Amniotic epithelial cell (primary cell): ENCODE results near the gene CACNG8.
A peak's percentile ranks its signal among the peaks of the same experiment; 100 is the strongest.

Experiments used
- DNase-seq: peaks from one replicate; pipeline ENCODE4 v3.0.0-alpha.2; 2010; ENCODE audit warnings: low read depth

The CACNG8 gene

GRCh38 chr19:53961523-53962356 is 997 bp upstream of the CACNG8 start:
- peak; percentile 50 for DNase-seq

DNA sequence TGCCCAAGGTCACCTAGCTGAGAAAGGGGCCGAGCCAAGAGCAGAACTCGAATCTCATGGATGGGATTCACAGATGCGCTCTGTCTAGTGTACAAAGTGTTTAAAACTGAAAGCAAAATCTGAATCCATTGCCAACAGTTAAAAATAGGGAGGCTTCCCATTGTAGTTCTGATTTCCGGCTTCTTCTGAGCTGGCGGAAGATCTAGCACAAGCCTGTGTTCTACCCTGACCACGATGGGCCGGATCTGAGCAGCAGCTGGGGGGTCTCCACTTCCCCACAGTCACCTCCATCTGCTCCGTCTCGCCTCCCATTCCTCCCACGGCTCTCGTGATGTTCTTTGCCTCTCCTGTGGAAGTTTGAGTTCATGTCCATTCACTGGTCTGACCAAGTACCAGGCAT is 2.4 kb downstream of the CACNG8 start:
- DNase-seq: no peak

DNA sequence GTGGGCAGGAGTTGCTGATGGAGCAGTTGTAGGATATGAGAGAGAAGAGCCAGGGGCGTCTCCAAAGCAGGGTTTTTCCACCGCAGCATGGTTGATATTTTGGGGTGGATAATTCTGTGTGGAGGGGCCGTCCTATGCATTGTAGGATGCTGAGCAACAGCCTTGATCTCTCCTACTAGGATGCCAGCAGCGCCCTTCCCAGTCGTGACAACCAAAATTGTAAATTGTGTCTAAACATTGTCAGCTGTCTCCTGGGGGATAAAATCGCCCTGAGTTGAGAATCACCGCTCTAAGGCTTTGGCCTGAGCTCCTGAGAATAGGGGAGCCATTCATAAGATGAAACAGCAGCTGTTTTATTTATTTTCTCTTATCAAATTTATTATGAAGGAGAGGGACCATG is 4.2 kb downstream of the CACNG8 start:
- no peak for DNase-seq

- no peak for DNase-seq
These were observed 6.6 kb downstream of the CACNG8 start for GRCh38 chr19:53969366-53969765.

DNA sequence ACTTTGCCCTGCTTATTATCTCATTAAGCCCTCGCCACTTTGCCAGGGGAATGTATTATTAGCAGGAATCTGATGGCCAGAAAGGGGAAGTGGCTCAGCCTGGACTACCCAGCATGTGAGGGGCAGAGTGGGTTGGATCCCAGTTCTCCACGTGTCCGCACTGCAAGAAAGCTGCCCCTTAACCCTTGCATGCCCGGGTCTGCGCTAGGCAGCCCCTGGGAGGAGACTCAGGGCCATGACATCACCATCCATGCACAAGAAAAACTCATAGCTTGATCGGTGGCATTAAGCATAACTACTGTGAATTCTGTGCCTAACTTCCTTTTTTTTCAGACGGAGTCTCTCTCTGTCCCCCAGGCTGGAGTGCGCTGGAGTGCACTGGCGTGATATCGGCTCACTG is 8.9 kb downstream of the CACNG8 start:
- no peak for DNase-seq

DNA sequence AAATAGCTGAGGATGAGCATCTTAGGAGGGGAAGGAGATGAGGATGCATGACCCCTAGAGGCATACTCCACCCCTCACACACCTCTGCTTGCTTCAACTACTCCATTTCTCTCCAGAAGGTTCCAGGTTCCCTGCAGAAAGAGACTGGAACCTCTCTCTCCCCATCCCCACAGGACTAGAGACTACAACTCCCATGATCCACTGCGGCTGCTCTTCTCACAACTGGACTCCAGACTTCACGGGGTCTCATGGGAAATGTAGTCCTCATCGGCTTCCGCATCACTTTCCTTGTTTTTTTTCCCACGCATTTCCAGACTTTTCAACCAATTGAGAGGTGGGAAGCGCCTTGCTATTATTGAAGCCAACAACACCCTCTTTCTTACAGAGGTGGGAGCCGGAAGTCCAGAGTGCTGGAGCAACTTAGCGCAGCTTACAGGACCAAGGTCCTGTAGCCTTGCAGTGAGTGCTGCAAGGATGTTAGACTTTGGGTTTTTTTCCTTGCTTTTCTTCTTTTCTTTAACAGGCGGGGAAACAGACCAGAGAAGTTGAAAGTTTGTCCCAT is 14.8 kb downstream of the CACNG8 start:
- peak; percentile 91 for DNase-seq

DNA sequence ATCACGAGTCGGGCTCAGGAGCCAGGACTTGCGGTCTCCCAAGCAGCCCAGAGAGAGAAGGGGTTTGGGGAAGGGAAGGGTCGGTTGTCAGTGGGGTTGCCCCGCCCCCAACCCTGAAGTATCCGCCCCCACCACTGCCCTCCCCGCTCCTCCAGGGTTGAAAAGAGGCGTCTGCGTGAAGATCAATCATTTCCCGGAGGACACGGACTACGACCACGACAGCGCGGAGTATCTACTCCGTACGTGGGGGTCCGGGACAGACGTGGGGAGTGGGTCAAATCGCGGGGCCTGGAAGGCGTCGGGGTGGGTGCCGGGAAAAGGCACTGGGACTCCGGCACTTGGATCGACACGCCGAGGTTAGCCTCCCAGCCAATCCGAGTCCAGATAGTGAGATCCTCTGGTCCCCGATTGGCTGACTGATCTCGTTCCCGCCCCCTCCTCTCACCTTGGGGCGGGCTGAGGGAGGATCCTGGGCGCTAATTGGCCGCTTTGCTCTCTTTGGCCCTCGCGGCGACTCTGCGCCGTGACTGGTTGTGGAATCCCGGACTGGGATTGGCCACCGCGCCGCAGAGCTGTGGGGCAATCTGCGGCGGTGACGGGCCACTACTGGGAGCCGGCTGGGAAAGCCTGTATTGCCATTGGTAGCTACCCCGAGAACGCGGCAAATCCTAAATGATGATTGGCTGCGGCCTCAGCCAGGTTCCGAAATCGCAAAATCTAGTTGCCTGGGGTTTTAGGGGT is 15.4 kb downstream of the CACNG8 start:
- peak; percentile 97 for DNase-seq

DNA sequence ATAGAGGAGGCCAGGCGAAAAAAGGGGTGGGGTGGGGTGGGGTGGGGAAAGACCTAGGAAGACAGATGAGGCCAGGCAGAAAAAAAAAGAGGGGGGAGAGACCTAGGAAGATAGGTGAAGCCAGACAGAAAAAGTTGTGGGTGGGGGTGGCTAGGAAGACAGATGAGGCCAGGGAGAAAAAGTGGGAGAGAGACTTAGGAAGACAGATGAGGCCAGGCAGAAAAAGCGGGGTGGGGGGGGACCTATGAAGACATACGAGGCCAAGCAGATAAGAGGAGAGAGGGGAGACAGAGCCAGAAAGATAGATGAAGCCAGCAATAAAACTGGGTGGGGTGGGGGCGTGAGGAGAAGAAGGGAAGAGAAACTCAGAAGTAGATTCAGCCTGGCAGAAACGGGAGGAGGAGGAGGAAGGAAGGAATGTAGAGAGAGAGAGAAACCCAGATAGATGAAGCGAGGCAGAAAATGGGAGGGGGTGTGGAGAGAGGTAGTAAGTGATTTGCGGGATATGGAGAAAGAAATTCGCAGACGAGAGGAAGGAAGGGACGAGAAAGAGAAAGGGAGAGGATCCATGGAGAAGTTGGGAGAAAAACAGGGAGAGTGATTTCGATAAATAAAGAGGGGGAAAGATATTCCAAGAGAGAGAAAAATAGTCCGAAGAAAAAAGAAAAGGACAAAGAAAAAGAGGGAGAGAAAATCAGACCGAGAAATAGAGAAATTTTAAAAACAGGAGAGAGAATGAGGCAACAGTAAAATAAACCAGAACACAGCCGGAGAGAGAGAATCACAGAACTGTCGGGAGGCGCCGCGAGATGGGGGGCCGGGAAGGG is 16.5 kb downstream of the CACNG8 start:
- DNase-seq: peak; percentile 50

DNA sequence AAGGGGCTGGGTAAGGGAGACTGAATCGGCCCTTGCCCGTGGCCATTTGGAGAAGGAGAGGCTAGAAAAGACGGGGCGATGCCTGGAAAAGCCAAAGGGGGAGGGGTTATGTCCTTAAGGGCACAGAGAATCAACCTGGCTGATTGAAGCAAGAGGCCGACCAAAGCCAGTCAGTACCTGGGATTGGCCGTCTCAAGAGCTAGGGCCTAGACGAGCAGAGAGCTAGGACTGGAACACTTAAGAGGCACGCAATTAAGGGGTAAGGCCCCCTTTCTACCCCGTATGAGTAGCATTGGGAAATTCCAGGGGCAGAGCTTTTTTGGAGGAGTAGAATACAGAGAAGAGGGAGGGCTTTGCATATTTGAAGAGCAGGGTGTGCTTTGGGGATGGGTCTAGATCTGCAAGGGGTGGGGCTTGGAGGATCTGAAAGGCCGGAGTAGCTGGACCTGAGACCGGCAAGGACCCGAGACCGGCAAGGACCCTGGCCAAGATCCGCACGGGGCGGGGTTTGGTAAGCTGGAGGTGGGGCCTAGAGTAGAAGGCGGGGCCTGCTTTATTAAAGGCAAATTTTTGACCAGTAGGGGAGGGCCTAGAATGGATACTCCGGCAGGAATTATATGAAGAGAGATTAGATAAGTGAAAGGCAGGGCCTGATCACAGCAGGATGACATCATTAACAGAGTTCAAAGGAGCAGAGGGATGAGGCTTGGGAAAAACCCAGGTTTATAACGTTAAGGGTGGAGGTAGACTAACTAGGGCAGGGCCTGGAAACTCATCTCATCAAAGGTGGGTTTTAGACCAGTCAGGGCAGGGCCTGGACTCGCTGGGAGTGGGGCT is 18.0 kb downstream of the CACNG8 start:
- peak; percentile 91 for DNase-seq

GRCh38 chr19:53981376-53981951 is 18.7 kb downstream of the CACNG8 start:
- no peak for DNase-seq

DNA sequence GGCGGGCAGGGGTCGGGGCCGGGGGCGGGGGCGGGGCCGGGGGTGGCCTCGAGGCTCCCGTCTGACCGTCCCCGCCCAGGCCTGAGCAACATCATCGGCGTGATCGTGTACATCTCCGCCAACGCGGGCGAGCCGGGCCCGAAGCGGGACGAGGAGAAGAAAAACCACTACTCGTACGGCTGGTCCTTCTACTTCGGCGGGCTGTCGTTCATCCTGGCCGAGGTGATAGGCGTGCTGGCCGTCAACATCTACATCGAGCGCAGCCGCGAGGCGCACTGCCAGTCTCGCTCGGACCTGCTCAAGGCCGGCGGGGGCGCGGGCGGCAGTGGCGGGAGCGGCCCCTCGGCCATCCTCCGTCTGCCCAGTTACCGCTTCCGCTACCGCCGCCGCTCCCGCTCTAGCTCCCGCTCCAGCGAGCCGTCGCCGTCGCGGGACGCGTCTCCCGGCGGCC is 19.3 kb downstream of the CACNG8 start:
- peak; percentile 27 for DNase-seq

DNA sequence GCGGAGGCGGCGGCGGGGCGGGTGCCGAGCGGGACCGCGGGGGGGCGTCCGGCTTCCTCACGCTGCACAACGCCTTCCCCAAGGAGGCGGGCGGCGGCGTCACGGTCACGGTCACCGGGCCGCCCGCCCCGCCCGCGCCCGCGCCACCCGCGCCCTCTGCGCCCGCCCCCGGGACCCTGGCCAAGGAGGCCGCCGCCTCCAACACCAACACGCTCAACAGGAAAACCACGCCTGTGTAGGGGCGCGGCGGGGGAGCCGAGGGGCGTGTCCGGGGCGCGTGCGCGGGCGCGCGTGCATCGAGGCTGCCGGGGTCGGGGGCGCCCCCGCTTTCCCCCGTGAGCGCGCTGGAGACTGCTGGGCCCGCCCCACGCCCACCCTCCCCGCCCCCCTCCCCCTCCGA is 19.9 kb downstream of the CACNG8 start:
- no peak for DNase-seq

- no peak for DNase-seq
These were observed 20.9 kb downstream of the CACNG8 start for GRCh38 chr19:53983457-53984289.

GRCh38 chr19:53985863-53986262 is 23.1 kb downstream of the CACNG8 start:
- no peak for DNase-seq

GRCh38 chr19:53988981-53989380 is 26.2 kb downstream of the CACNG8 start:
- DNase-seq: no peak

- peak; percentile 38 for DNase-seq
These were observed 27.1 kb downstream of the CACNG8 start for GRCh38 chr19:53989600-53990533.

DNA sequence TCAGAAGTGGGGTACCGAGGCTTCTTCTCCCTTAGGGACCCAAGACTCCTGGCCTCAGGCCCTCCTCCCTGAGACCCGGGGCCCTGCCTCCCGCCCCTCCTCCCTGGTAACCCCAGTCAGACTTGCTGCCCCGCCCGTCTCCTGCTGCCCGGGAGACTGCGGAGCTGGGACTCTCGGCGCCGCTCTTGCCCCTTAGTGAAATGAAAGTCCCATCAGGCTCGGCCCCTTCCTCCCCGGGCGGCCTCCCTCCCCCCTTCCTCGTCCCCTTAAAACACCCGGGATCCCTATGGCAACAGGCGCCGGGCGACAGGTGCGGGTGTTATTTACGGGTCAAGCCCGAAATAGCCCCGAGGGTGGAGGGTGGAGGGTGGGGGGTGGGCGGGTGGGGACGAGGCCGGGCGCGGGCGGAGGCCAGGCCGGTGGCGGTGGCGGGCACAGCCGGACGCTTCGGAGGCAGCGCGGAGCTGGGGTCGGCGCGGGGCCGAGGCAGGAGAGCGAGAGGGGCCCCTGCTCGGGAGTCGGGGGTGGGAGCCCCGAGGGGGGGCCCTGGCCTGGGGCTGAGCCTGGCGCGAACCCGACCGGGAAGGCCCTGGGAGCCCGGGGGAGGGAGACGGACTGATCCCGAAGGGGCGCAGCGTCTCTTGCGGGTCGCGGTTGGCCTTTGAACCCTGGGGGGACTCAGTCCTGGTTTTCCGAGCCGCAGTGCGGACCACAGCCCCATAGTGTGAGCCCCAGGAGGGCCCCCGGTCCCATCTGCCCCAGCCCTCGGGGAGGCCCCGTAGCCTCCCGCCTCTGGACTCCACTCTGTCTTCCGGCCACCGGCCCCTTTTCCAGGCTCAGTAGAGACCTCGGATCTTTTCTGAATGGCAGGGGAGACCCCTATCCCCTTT is 28.7 kb downstream of the CACNG8 start, which contains the start of gene CACNG6:
CACNG6 (plus strand) TSS at position 414 of the 890 bp plus-strand sequence. CDS start 1,241 bp downstream, outside the sequence.
- DNase-seq: no peak

DNA sequence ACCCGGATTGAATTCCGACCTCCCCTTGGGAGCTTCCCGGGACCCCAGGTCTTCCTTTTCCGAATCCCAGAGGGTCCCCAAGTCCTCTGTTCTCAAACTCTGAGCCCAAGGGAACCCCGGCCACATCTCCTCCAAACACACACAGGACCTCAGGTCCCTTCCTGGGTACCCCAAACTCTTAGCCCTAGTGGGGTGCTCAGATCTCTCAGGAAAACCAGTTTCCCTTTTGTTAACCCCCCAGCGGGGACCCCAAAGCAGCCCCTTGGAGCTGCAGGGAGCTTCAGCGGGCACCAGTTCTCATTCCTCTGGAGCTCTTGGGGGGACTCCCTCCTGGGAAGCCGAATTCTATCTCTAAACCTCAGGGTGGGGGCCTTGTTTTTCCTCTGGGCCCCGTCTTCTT is 29.5 kb downstream of the CACNG8 start:
- no peak for DNase-seq
